Ascending aorta (tissue), 2 donors: ENCODE measurements around the gene ANO6. TPM values are rescaled to one million over a fixed set of nuclear protein-coding genes. Genes with fewer than 3 reads are reported as not detected.
"Not testable (repeated sequence)": the region's sequence is repeated elsewhere in the genome, so short reads cannot be mapped to it uniquely, and the experiment has no call there.

Experiments
- DNase-seq, 2 donors: peaks; one replicate each; pipeline ENCODE4 v3.0.0-alpha.2; 2019; ENCODE audit warnings: low spot score in 2 of 2
- H3K27ac ChIP-seq, 2 donors: fragments of 200-600 bp; sonication (generic); one replicate each; pipeline ENCODE4 v1.5.1; 2016 to 2017; ENCODE audit warnings: mild to moderate bottlenecking in 1 of 2
- H3K27me3 ChIP-seq: fragments of 200-600 bp; sonication (generic); one replicate; pipeline ENCODE4 v1.5.1; 2017
- H3K36me3 ChIP-seq, 2 donors: fragments of 200-600 bp; sonication (generic); one replicate each; pipeline ENCODE4 v1.5.1; 2016
- H3K4me1 ChIP-seq, 2 donors: fragments of 200-600 bp; sonication (generic); one replicate each; pipeline ENCODE4 v1.5.1; 2016 to 2017; ENCODE audit warnings: mild to moderate bottlenecking in 1 of 2
- H3K4me3 ChIP-seq, 2 donors: fragments of 200-600 bp; sonication (generic); one replicate each; pipeline ENCODE4 v1.5.1; 2016 to 2017; ENCODE audit warnings: mild to moderate bottlenecking in 1 of 2
- H3K9me3 ChIP-seq, 2 donors: fragments of 200-600 bp; sonication (generic); one replicate each; pipeline ENCODE4 v1.5.1; 2016
- CTCF ChIP-seq, 3 experiments: fragments of 200-600 bp in 2 of 3; fragments of 450-650 bp in 1 of 3; sonication (generic) in 2 of 3; IDR thresholded peaks; one replicate each; pipeline ENCODE4 v1.5.1; 2016 to 2019; ENCODE audit warnings: antibody characterized with exemption in 3 of 3, mild to moderate bottlenecking in 1 of 3, moderate library complexity in 1 of 3
- intact Hi-C: fragments of 100-400 bp; cut with DNase I; formaldehyde crosslinking; loops from one replicate; pipeline ENCODE4 v1.15.1; 2023
- total RNA-seq: library from RNA; depleted of rRNA; stranded (reverse); fragments of >200 nt; gene quantifications from one replicate; pipeline ENCODE4 v1.1.0, GENCODE V29; 2016

The ANO6 gene, protein sequence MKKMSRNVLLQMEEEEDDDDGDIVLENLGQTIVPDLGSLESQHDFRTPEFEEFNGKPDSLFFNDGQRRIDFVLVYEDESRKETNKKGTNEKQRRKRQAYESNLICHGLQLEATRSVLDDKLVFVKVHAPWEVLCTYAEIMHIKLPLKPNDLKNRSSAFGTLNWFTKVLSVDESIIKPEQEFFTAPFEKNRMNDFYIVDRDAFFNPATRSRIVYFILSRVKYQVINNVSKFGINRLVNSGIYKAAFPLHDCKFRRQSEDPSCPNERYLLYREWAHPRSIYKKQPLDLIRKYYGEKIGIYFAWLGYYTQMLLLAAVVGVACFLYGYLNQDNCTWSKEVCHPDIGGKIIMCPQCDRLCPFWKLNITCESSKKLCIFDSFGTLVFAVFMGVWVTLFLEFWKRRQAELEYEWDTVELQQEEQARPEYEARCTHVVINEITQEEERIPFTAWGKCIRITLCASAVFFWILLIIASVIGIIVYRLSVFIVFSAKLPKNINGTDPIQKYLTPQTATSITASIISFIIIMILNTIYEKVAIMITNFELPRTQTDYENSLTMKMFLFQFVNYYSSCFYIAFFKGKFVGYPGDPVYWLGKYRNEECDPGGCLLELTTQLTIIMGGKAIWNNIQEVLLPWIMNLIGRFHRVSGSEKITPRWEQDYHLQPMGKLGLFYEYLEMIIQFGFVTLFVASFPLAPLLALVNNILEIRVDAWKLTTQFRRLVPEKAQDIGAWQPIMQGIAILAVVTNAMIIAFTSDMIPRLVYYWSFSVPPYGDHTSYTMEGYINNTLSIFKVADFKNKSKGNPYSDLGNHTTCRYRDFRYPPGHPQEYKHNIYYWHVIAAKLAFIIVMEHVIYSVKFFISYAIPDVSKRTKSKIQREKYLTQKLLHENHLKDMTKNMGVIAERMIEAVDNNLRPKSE
- total RNA-seq: 49.6 TPM

- peak; percentile 53 to 95 for DNase-seq
- H3K4me1 ChIP-seq: peaks cover 6 to 11% of the 10 kb centered on the region in 2 donors
- H3K4me3 ChIP-seq: peak within 1 kb of the TSS; percentile 85 to 93
- peak within 1 kb of the TSS; percentile 92 to 97 for H3K27ac ChIP-seq
- no peaks in the 10 kb centered on the region for H3K9me3 ChIP-seq
- intact Hi-C loops: loop anchor here (1.0 to 5.0 kb wide), 4 partner anchors 19 to 512 kb away; partner anchors contain the start of gene ARID2
- H3K36me3 ChIP-seq: no peaks in the 10 kb centered on the region
- no peaks in the 10 kb centered on the region for H3K27me3 ChIP-seq
- TF ChIP-seq CTCF (IDR thresholded peaks at IDR 0.05): peak in 2 of 3 experiments; percentile 12 to 22
These were observed at the start of gene ANO6 for GRCh38 chr12:45215419-45216229. TSS of gene ANO6 (plus strand) at chr12:45216095. CDS start at chr12:45216322, 227 bp downstream.

DNA sequence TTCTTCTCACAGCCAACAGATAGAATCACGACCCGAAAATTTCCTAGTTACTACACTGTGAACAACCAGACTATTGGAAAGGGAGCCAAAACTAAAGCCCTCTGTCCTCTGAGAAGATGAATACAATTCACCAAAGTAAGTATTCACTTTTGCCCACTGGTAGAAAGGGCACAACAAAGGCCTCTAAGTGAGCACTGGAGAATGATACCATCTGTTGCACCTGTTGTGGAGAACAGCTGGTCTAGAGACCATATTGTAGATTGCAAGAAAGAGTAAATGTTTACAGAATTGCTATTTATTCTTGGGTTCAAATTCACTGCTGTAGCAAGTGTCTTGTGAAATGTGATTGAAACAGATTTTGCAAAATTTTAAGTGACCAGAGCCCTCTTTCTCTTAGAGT, 46.9 kb upstream of the ANO6 start:
- DNase-seq: no peak
- Histone ChIP-seq H3K27ac (no peak overlapping the region), H3K36me3 (no peaks in the 10 kb centered on the region), H3K27me3 (no peaks in the 10 kb centered on the region), H3K9me3 (no peaks in the 10 kb centered on the region), H3K4me3 (no peak overlapping the region), H3K4me1 (no peaks in the 10 kb centered on the region)
- intact Hi-C loops: no loop called here
- TF ChIP-seq CTCF (IDR thresholded peaks at IDR 0.05): no peak

DNA sequence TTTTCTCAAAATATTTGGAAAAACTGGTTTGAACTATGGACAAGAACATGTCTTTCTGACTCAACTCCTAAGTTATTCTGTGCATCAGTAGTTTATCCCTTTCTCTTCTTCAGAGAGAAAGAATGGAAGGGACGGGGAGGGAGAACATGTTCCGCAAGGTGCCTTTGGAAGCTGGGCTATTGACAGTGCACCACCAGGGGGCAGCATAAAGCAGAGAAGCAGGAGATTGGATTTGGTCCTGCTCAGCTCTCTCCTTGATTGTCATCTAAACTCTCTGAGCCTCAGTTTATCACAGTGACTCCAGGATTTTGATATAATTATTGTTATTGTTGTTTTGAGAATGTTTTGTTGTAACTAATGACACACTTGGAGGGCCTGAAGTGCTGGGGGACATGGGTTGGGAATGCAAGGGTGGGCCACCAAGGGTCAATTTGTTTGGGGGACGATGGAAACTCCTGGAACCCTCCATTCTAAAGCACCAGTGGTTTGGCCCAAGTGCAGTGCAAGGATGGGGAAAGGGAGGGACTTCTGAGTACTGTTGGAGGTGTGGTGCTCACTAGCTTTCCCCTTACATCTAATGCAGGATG, 45.3 kb upstream of the ANO6 start:
- Histone ChIP-seq H3K36me3 (peaks cover 0 to 6% of the 10 kb centered on the region in 2 donors), H3K4me3 (no peak overlapping the region), H3K27me3 (no peaks in the 10 kb centered on the region), H3K4me1 (no peaks in the 10 kb centered on the region), H3K27ac (no peak overlapping the region), H3K9me3 (no peaks in the 10 kb centered on the region)
- intact Hi-C loops: loop anchor here (5.0 kb wide), 1 partner anchor 557 kb away; the partner anchor contains the start of gene ARID2
- TF ChIP-seq CTCF (IDR thresholded peaks at IDR 0.05): peak; percentile 59 to 79 (median 66)
- DNase-seq: peak in 1 of 2 donors; percentile 84

DNA sequence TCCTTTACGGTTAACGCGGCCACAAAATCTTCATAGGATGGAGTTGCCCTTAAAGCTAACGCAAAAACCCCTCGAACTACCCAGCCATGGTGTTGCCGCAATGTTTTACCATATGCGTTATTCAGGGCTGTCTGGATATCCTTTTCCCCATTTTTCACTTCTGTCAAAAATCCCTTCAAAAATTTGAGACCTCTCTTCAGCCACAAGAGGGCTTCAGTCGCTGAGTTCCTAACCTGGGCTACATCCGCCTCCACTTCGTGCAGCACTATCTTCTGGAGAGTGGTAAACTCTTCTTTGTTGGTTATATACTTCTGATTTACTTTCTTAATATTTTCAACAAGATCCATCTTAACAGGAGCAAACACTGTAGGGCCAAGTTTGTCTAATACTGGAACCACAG, 42.6 kb upstream of the ANO6 start:
- not testable (repeated sequence) for H3K9me3 ChIP-seq, DNase-seq, H3K27ac ChIP-seq, H3K4me3 ChIP-seq, H3K27me3 ChIP-seq, H3K36me3 ChIP-seq, H3K4me1 ChIP-seq
- peak in 1 of 3 experiments; percentile 14 for TF ChIP-seq CTCF (IDR thresholded peaks at IDR 0.05)
- intact Hi-C loops: loop anchor here (5.0 kb wide), 1 partner anchor 554 kb away; the partner anchor contains the start of gene ARID2
